Hematopoietic multipotent progenitor cell treated with erythropoietin and hydrocortisone succinate and interleukin-3 and kit ligand, for 8 days (in vitro differentiated cells): ENCODE results near the gene ZC3H6.

Experiments
- DNase-seq: peaks from one replicate; pipeline ENCODE4 v3.0.0-alpha.2; 2015

Gene ZC3H6, protein sequence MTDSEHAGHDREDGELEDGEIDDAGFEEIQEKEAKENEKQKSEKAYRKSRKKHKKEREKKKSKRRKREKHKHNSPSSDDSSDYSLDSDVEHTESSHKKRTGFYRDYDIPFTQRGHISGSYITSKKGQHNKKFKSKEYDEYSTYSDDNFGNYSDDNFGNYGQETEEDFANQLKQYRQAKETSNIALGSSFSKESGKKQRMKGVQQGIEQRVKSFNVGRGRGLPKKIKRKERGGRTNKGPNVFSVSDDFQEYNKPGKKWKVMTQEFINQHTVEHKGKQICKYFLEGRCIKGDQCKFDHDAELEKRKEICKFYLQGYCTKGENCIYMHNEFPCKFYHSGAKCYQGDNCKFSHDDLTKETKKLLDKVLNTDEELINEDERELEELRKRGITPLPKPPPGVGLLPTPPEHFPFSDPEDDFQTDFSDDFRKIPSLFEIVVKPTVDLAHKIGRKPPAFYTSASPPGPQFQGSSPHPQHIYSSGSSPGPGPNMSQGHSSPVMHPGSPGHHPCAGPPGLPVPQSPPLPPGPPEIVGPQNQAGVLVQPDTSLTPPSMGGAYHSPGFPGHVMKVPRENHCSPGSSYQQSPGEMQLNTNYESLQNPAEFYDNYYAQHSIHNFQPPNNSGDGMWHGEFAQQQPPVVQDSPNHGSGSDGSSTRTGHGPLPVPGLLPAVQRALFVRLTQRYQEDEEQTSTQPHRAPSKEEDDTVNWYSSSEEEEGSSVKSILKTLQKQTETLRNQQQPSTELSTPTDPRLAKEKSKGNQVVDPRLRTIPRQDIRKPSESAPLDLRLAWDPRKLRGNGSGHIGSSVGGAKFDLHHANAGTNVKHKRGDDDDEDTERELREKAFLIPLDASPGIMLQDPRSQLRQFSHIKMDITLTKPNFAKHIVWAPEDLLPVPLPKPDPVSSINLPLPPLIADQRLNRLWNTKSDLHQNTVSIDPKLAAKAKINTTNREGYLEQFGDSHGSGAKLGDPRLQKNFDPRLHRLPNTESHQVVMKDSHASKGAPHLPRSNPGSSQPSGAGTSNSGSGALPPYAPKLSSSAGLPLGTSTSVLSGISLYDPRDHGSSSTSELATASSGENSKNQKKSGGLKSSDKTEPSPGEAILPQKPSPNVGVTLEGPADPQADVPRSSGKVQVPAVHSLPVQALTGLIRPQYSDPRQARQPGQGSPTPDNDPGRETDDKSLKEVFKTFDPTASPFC

GRCh38 chr2:112275311-112275886, at the start of gene ZC3H6:
ZC3H6 (plus strand) TSS chr2:112275597; CDS start chr2:112275995, 398 bp downstream.
- DNase-seq: peak; percentile 96

DNA sequence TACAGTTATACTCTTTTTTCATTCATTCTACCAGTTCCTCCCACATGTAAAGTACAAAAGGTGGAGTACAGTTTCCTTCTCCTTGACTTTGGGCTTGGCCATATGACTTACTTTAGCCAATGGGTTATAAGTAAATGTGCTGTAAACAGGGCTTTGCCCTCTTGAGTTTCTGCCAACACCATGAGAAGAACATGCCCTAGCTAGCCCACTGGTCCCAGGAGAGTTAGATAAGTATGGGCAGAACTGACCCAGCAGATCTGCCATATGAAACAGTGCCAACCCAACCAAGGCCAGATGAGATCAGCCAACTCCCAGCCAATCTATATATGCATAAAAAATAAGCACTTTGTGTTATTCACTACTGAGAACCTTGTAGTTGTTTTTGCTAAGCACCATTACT, 46.0 kb upstream of the ZC3H6 start:
- DNase-seq: peak; percentile 98

- no peak for DNase-seq
These were observed 45.0 kb upstream of the ZC3H6 start for GRCh38 chr2:112230371-112230770.

DNA sequence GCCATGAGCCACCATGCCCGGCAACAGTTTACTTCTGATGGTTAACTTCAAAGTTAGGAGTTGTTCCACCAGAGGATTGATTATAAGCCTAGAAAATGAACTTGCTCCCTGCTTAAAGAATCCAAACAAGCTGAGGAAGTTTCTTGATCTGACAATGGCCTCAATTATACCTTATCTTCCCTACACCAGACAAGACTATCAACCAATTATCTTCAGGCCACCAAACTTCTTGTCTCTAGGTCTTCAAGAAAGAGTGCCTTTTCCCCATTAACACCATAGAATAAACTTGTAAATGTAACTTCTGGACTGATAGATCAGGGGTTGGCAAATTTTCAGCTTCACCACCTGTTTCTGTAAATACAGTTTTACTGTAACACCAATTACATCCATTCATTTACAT, 35.5 kb upstream of the ZC3H6 start:
- peak; percentile 80 for DNase-seq

DNA sequence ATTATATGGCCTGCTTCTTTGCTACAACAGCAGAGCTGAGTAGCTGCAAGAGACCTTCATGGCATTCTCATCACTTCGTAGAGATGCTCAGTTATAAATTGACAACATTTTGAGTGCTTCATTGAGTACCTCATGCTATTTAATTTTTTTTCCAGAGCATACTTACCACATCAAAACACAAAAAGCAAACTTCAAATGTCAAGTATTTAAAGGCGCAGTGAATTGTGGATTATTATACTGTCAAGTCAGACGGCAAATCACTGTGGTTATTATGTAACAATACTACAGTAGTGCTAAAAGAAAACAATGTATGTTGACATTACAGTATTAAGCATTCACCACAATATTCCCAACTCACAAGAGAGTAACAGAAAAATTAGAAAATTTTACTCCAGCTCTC, 33.0 kb upstream of the ZC3H6 start:
- DNase-seq: no peak

DNA sequence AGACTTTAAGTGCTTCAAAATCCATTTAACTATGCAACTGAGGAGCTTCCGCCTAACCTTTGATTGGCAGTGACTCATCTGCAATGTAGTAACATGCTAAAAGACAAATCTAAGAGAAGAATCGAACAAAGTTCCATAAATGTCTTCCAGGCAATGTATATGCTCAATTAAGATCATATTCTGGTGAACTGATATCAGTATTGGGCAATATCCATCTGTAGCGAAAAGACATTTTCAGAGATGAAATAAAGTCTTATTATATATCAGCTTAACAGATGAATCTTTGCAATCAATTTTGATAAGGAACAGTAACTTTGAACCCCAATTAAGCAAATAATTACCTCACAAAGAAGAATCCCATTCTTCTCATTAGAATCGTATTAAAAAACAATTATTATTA, 32.2 kb upstream of the ZC3H6 start:
- DNase-seq: no peak

- DNase-seq: no peak
These were observed 30.5 kb upstream of the ZC3H6 start for GRCh38 chr2:112244854-112245253.

GRCh38 chr2:112251271-112251670, 24.1 kb upstream of the ZC3H6 start:
- DNase-seq: no peak

- no peak for DNase-seq
These were observed 22.1 kb upstream of the ZC3H6 start for GRCh38 chr2:112253261-112253815.

DNA sequence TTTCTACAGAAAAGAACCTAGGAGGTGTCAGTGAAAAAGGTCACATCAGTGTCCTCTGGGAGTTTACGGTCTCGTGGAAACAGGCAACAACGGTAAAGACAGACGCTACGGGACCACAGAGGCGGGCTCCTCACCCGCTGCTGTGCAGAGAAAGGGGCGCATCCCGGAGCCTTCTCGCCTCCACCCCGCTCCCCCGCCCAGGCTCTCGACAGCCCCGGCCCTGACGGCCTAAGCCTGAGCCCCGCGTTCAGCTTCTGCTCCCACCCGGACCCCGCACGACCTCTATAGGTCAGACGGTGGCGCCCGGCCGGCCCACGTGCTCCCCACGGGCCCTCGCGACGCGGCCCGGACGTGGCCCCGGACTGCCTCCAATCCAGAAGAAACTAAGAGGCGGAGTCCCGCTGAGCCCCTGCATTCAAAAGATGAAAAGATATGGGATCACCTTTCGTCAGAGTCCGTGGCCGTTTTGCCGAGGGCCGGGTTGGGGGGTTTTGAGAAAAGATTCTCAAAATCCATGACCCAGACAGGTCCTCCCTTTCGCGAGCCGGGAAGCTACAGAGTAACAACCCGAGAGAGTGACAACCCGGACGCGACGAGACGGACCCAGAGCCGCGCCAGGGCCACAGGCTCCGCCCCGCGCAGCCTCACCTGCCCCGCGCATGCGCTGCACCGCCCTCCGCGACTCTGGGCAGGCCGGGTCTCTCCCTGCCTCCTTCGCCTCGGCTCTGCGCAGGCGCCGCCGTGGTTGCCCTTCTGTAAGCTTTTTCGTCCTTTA, 20.7 kb upstream of the ZC3H6 start, which contains the start of gene ZC3H8:
TSS of gene ZC3H8 (minus strand) at position 577 of the 775 bp plus-strand sequence. CDS start at position 516, 61 bp downstream.
- DNase-seq: peak; percentile 93

DNA sequence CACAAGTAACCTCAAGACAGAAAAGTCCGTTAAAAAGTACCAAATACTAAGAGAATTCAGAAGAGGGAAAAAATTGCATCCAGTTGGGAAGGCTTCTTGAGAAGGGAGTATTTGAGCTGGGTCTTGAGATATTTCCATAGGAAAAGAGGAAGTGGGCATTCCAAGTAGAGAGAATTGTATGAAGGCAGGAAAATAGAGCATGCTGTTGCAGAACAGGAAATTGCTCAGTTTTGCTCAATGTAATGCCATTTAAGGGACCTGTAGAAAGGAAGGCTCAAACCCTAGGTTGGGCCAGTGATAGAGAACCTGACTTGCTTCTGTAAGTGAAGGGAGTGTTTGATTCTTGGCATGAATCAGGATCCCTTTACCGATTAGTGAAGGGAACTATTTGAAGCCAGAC, 19.5 kb upstream of the ZC3H6 start:
- DNase-seq: no peak

GRCh38 chr2:112256654-112257053, 18.7 kb upstream of the ZC3H6 start:
- DNase-seq: peak; percentile 62

GRCh38 chr2:112257575-112257974, 17.8 kb upstream of the ZC3H6 start:
- no peak for DNase-seq

DNA sequence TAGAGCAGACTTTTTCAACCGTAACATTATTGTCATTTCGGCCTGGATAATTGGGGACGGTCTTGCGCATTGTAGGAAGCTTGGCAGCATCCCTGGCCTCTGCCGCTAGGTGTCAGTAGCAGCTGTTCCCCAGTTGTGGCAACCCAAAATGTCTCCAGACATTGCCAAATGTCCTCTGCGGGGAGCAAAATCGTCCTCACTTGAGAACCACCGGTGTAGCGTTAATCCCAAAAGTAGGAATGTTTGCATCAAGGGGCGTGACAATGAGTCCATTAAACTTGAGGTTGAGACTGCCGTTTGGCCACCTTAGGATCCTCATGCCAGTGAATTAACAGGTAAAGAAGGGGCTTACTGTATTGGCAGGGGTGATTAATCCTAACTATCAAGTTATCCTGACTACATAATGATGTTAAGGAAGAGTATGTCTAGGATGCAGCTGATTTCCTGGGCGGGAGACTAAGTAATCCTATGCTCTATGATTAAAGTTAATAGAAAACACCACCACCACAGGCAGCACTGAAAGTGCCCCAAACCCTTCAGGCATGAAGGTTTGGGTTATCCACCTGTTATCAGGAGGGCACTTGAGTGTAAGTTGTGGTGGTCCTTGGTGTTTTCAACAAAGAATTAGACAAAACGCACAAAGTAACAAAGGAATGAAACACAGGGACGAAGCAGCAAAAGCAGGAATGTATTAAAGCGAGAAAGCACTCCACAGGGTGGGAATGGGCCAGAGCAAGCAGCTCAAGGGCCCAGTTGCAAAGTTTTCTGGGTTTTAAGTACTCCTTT, 15.7 kb upstream of the ZC3H6 start:
- DNase-seq: peak; percentile 90

DNA sequence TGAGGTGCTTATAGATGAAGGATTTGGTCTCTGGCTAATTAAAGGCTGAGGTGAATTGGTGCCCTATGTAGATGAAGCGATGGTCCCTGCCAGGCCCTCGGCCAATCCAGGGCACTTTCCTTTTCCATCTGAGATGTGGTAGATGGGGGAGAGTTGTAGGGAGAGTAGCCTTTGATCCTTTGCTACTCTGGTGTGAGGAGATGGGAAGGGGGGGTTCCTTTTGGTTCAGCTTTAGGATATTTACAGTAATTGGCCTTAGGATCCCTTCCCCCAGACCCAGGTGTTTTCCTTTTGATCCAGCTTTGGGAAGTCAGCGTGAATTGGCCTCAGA, 15.1 kb upstream of the ZC3H6 start:
- DNase-seq: no peak

- DNase-seq: no peak
These were observed 12.5 kb upstream of the ZC3H6 start for GRCh38 chr2:112262876-112263275.

- DNase-seq: no peak
These were observed 6.8 kb upstream of the ZC3H6 start for GRCh38 chr2:112268547-112268946.

GRCh38 chr2:112272669-112273068, 2.7 kb upstream of the ZC3H6 start:
- peak; percentile 65 for DNase-seq

- DNase-seq: peak; percentile 31
These were observed 2.0 kb upstream of the ZC3H6 start for GRCh38 chr2:112273349-112273748.

GRCh38 chr2:112275887-112276773, 733 bp downstream of the ZC3H6 start:
- peak; percentile 83 for DNase-seq
